KBM-7 (cell line): ENCODE results near the gene SRGAP2.
"Not testable (repeated sequence)": the region's sequence is repeated elsewhere in the genome, so short reads cannot be mapped to it uniquely, and the experiment has no call there.

Experiments
- DNase-seq: peaks from one replicate; pipeline ENCODE4 v3.0.0-alpha.2; 2015
- in situ Hi-C: fragments of 300-500 bp; cut with MboI; formaldehyde crosslinking; loops from 2 replicates; pipeline ENCODE4 v1.14.3; 2020; ENCODE audit warnings: low sequenced_read_pairs, low pct_unique_long_range_greater_than_20kb, mixed read lengths

Gene SRGAP2

GRCh38 chr1:206204159-206204511, 794 bp downstream of the SRGAP2 start:
- DNase-seq, in situ Hi-C loops: not testable (repeated sequence)

GRCh38 chr1:206204871-206205270, 1.5 kb downstream of the SRGAP2 start:
- in situ Hi-C loops, result not testable (repeated sequence)
- peak; percentile 9 for DNase-seq

DNA sequence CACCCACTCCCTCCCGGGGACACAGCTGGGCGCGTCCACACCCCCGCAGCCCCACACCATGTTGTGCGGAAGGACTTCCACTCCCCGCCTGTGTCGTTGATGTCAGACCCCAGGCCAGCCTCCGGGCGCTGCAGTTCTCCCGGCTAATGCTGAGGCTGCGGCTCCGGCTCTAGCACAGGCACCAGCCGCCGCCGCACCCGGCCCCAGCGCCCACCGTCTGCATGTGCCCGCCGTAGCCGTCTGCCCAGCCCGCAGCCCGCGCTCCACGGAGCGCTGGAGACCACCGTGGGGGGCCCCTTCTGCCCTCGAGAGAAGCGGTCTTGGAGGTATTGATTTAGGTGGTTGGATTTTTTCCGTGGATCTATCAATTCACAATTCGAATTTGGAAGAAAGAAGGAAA, 2.2 kb downstream of the SRGAP2 start:
- DNase-seq, in situ Hi-C loops: not testable (repeated sequence)

- in situ Hi-C loops, DNase-seq: not testable (repeated sequence)
These were observed 7.5 kb downstream of the SRGAP2 start for GRCh38 chr1:206210802-206211201.

DNA sequence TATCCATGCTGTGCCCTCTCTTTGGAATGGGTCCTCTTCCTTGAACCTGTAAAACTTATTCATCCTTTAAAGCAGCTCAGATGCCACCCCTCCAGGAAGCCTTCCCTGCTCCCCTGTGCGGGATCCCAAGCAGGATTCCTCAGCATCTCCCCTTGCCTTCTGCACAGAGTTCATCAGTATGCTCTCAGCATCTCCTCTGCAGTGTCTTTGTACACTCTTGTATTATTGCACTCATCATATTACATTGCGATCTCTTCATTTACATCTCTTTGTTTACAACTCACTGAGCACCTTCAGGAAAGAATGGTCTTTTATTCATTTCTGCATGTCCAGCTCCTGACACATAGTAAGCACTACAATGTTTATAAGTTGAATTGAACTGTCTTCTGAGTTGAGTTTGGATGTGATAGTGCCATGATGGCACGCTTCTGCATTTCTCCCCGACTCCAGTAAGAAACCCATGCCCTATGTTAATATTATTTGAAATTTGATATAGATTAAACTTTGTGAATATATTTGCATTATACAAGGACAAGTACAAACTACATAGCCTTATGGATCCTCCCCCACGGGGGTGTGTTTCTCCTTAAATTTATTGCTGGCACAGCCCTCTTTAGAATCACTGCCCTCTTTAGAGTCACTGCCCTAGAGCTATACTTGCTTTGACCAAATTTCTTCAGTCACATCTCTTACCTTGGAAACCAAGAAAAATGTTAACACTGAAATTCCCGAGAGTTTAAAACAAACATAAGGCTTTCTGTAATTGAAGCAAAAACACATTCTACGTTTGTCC, 12.5 kb downstream of the SRGAP2 start:
- DNase-seq, in situ Hi-C loops: not testable (repeated sequence)

DNA sequence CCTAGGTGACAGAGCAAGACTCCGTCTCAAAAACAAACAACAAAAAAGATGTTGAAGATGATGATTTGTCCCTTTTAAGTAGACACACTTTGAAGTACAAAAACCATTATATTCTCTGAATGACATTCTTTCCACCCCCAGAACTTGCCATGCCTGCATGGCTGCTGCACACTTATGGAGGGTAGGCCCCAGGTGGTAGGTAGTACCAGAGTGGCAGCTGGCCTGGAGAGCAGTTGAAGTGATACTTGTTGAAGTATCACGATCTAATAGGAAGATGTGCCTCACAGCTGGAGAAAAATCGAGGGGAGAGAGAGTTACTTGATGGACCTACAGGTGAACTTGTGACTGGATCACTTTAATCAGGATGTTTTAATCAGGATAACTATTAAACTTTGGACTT, 14.9 kb downstream of the SRGAP2 start:
- DNase-seq, in situ Hi-C loops: not testable (repeated sequence)

DNA sequence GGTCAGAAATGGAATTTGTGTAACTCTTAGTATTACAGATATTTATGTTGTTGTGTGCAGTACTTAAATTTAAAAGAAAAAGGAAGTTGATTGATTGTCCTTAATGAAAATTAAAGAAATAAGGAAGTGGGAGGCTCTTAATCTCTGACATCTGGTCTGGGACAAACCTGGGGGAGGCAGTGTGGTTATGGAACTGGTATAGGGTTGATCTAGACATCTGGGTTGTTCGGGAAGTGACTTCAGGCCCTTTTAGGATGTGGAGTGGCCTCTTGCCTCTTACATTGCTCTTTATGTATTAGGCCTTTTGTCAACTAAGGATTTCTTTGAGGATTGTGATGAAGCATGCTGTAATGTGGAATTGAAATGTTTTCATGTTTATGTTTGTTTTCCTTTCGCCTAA, 15.4 kb downstream of the SRGAP2 start:
- in situ Hi-C loops, DNase-seq: not testable (repeated sequence)

GRCh38 chr1:206219514-206220331, 16.4 kb downstream of the SRGAP2 start:
- in situ Hi-C loops, DNase-seq: not testable (repeated sequence)

DNA sequence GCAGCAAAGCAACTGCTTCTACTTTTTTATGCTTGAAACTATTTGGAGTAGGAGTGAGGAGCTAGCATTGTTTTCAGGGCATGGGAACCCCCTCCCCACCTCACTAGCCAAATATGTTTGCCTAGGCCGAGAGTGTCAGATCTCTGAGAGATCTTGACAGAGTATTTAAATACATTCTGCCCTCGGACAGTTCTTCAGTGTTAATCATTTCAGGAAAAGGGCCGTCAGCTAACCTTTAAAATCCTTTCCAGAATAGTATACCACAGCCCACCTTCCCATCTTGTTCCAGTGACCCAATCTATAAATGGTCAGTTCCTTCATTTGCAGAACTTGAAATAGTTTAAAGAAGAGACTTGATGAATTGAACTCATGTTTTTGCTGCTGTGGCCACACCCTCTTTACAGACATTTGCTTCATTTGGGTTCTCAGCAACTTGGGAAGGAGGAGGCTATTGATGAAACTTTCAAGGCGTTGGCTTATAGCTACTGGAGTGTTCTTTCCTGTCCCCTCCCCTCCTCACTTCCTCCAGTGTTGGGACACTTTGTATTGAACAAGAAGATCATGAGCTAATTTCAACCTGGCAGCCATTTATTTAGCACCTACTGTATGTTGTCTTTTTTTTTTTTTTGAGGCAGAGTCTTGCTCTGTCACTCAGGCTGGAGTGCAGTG, 17.1 kb downstream of the SRGAP2 start:
- in situ Hi-C loops, DNase-seq: not testable (repeated sequence)

GRCh38 chr1:206221585-206221984, 18.2 kb downstream of the SRGAP2 start:
- DNase-seq, in situ Hi-C loops: not testable (repeated sequence)

- DNase-seq, in situ Hi-C loops: not testable (repeated sequence)
These were observed 20.9 kb downstream of the SRGAP2 start for GRCh38 chr1:206224190-206224776.

- DNase-seq, in situ Hi-C loops: not testable (repeated sequence)
These were observed 22.0 kb downstream of the SRGAP2 start for GRCh38 chr1:206225386-206225785.

GRCh38 chr1:206226886-206227285, 23.5 kb downstream of the SRGAP2 start:
- DNase-seq, in situ Hi-C loops: not testable (repeated sequence)

DNA sequence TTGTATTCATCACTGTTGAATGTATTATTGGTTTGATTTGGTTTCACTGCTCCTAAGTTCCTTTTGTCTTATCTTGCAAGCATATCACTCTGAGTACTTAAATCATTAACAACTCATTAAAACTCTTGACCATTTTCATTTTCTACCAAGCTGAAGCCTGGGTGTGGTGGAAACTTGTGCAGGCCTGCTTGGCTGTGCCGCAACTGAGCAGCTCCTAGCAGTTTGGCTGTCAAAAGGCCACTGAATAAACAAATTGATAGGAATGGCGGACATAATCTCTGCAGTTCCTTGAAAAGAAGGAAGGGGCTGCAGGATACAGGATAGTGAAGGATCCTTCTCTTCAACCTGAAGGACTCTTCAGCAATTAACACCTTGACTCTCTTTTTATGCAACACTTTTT, 25.9 kb downstream of the SRGAP2 start:
- DNase-seq, in situ Hi-C loops: not testable (repeated sequence)

- in situ Hi-C loops, result not testable (repeated sequence)
These were observed 28.6 kb downstream of the SRGAP2 start for GRCh38 chr1:206231989-206232388.

DNA sequence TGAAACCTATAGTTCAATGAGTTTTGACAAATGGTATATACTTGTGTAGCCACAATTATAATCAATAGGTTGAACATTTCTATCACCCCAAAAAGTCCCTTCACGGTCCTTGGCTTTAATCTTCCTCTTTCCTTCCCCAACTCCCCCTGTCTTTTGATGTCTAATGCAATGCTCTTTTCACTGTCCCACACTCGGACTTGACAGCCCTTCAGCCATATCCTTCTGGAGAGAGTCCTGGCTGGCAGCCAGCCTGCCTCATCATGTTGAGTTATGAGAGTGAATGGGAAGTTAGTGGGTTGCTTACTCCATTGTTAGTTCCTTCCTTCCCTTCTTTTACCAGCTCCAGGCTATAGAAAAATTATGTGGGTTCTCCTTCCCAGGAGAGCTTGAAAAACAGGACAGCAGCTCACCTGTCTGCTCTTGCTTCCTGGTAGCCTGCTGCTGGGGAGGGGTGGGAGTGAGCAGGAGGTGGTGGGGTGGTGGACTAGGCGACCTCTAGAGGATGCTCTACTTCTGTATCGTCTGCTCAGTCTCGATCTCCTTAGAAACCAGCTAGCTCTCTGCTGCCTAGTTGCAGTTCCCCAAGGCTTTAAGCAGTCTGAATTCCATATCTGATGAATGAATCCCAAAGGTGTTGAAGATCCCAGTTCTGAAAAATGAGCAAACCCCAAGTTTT, 29.8 kb downstream of the SRGAP2 start:
- in situ Hi-C loops, DNase-seq: not testable (repeated sequence)

More at GRCh38 chr1:206231989-206232388, 28.6 kb downstream of the SRGAP2 start:
- not testable (repeated sequence) for DNase-seq

- in situ Hi-C loops, DNase-seq: not testable (repeated sequence)
These were observed 31.0 kb downstream of the SRGAP2 start for GRCh38 chr1:206234189-206234916.

GRCh38 chr1:206235190-206235589, 31.8 kb downstream of the SRGAP2 start:
- in situ Hi-C loops, DNase-seq: not testable (repeated sequence)
